IMR-90 (cell line): ENCODE measurements around the gene HDGFL3. TPM values are rescaled to one million over a fixed set of nuclear protein-coding genes. Genes with fewer than 3 reads are reported as not detected.

ENCODE experiments used
- ATAC-seq: fragments of 200-7000 bp; cut with Tn5 transposase; 2 replicates; pipeline ENCODE4 v1.9.1; 2020; ENCODE audit warnings: low read depth, mild to moderate bottlenecking, moderate library complexity
- BruUV-seq: library from RNA; stranded (reverse); fragments of 400-500 nt; replicated peaks from 2 replicates; lab custom pipeline; 2021; lab: Mats Ljungman, UMichigan
- CTCF ChIA-PET: fragments of 300-600 bp; formaldehyde crosslinking; extraction: SDS; loops from one replicate; lab custom pipeline; 2021; ENCODE audit warnings: antibody characterized with exemption; lab: Yijun Ruan, JAX
- POLR2A ChIA-PET: fragments of 300-600 bp; sonication (Branson Sonifier 250); formaldehyde crosslinking; loops from one replicate; lab custom pipeline; 2022; ENCODE audit warnings: antibody characterized with exemption; ENCODE audit not compliant: unreplicated experiment; lab: Charles Lee
- DNase-seq: peaks from one replicate; pipeline ENCODE4 v3.0.0; 2013
- H2AFZ ChIP-seq: replicated peaks from 2 replicates; pipeline ENCODE3; 2013; ENCODE audit warnings: low read length, mild to moderate bottlenecking; ENCODE audit not compliant: poor library complexity
- H2AK5ac ChIP-seq: 2 replicates; pipeline ENCODE4 v1.6.1; 2013; ENCODE audit warnings: low read depth, low read length, inconsistent platforms
- H2AK9ac ChIP-seq: replicated peaks from 2 replicates; pipeline ENCODE3; 2013; ENCODE audit warnings: mild to moderate bottlenecking, low read depth, low read length, moderate library complexity; ENCODE audit not compliant: poor library complexity
- H2BK120ac ChIP-seq: 2 replicates; pipeline ENCODE4 v1.6.1; 2013; ENCODE audit warnings: low read depth, low read length, inconsistent platforms
- H2BK15ac ChIP-seq: 3 replicates; pipeline ENCODE4 v1.6.1; 2013; ENCODE audit warnings: low read depth, low read length, inconsistent platforms
- H2BK20ac ChIP-seq: 2 replicates; pipeline ENCODE4 v1.6.1; 2013; ENCODE audit warnings: low read depth, mild to moderate bottlenecking, inconsistent platforms, low read length, moderate library complexity
- H2BK5ac ChIP-seq: 2 replicates; pipeline ENCODE4 v1.6.1; 2013; ENCODE audit warnings: mild to moderate bottlenecking, low read depth, low read length, inconsistent platforms; ENCODE audit not compliant: poor library complexity, severe bottlenecking
- H3K14ac ChIP-seq: replicated peaks from 2 replicates; pipeline ENCODE4 v1.6.1; 2013; ENCODE audit warnings: low read depth, low read length, inconsistent platforms
- H3K18ac ChIP-seq: 2 replicates; pipeline ENCODE4 v1.6.1; 2013; ENCODE audit warnings: low read depth, low read length, control low read depth
- H3K23ac ChIP-seq: 2 replicates; pipeline ENCODE4 v1.6.1; 2013; ENCODE audit warnings: low read depth, low read length, inconsistent platforms
- H3K27ac ChIP-seq: 2 replicates; pipeline ENCODE4 v1.5.1; 2013; ENCODE audit warnings: mild to moderate bottlenecking, control low read depth, low read length; ENCODE audit not compliant: insufficient read depth
- H3K27me3 ChIP-seq: 2 replicates; pipeline ENCODE4 v1.6.1; 2013; ENCODE audit warnings: low read length; ENCODE audit not compliant: control insufficient read depth, insufficient read depth
- H3K36me3 ChIP-seq: 2 replicates; pipeline ENCODE4 v1.6.1; 2013; ENCODE audit warnings: low read length, mixed read lengths; ENCODE audit not compliant: control insufficient read depth, insufficient read depth
- H3K4ac ChIP-seq: 2 replicates; pipeline ENCODE4 v1.6.1; 2013; ENCODE audit warnings: low read depth, low read length, inconsistent platforms
- H3K4me1 ChIP-seq: 2 replicates; pipeline ENCODE4 v1.6.1; 2013; ENCODE audit warnings: low read length, mixed read lengths; ENCODE audit not compliant: control insufficient read depth, insufficient read depth
- H3K4me2 ChIP-seq: 2 replicates; pipeline ENCODE4 v1.6.1; 2013; ENCODE audit warnings: low read depth, mild to moderate bottlenecking, control low read depth, low read length, moderate library complexity
- H3K4me3 ChIP-seq: 2 replicates; pipeline ENCODE4 v1.5.1; 2013; ENCODE audit warnings: low read depth, mild to moderate bottlenecking, control low read depth, low read length, moderate library complexity; ENCODE audit not compliant: insufficient read depth
- H3K56ac ChIP-seq: 2 replicates; pipeline ENCODE4 v1.6.1; 2013; ENCODE audit warnings: low read length, inconsistent platforms; ENCODE audit not compliant: insufficient read depth; ENCODE audit errors: extremely low read depth
- H3K79me1 ChIP-seq, 2 experiments: 2 replicates each; pipeline ENCODE4 v1.6.1; 2013; ENCODE audit warnings: low read length in 2 of 2, inconsistent platforms in 1 of 2, low read depth in 1 of 2
- H3K9ac ChIP-seq: 2 replicates; pipeline ENCODE4 v1.6.1; 2013; ENCODE audit warnings: low read depth, low read length, control low read depth
- H3K9me1 ChIP-seq: 2 replicates; pipeline ENCODE4 v1.6.1; 2013; ENCODE audit warnings: low read length, inconsistent platforms; ENCODE audit not compliant: insufficient read depth
- H3K9me3 ChIP-seq: 2 replicates; pipeline ENCODE4 v1.6.1; 2013; ENCODE audit warnings: low read length; ENCODE audit not compliant: control insufficient read depth, insufficient read depth
- H4K20me1 ChIP-seq: 2 replicates; pipeline ENCODE4 v1.6.1; 2013; ENCODE audit warnings: low read length, inconsistent platforms; ENCODE audit not compliant: insufficient read depth
- H4K5ac ChIP-seq: 2 replicates; pipeline ENCODE4 v1.6.1; 2013; ENCODE audit warnings: mild to moderate bottlenecking, low read depth, low read length, control low read depth
- H4K8ac ChIP-seq, 2 experiments: 2 replicates each; pipeline ENCODE4 v1.6.1; 2013; ENCODE audit warnings: low read depth in 2 of 2, low read length in 2 of 2, control low read depth in 1 of 2, inconsistent platforms in 1 of 2
- H4K91ac ChIP-seq: 2 replicates; pipeline ENCODE4 v1.6.1; 2013; ENCODE audit warnings: low read depth, low read length, inconsistent platforms; ENCODE audit not compliant: insufficient read depth
- CEBPB ChIP-seq: IDR thresholded peaks from 2 replicates; pipeline ENCODE4 v1.6.1; 2012; ENCODE audit warnings: low read depth, low read length, improper control_type of control experiment
- CHD1 ChIP-seq: IDR thresholded peaks from 2 replicates; pipeline ENCODE4 v1.6.1; 2012; ENCODE audit warnings: low read depth, low read length, improper control_type of control experiment
- CTCF ChIP-seq: conservative IDR thresholded peaks from 2 replicates; pipeline ENCODE4 v1.5.1; 2012; ENCODE audit warnings: mild to moderate bottlenecking, low read depth, low read length, improper control_type of control experiment
- ELK1 ChIP-seq: fragments of 150-350 bp; IDR thresholded peaks from 2 replicates; pipeline ENCODE4 v1.6.1; 2016; ENCODE audit warnings: low read depth, mild to moderate bottlenecking, low read length, moderate library complexity, borderline replicate concordance
- FOS ChIP-seq: fragments of 150-350 bp; IDR thresholded peaks from 2 replicates; pipeline ENCODE4 v1.6.1; 2016; ENCODE audit warnings: low read depth, low read length
- MAFK ChIP-seq: IDR thresholded peaks from 2 replicates; pipeline ENCODE4 v1.6.1; 2012; ENCODE audit warnings: low read depth, low read length, improper control_type of control experiment
- MXI1 ChIP-seq: IDR thresholded peaks from 2 replicates; pipeline ENCODE4 v1.6.1; 2012; ENCODE audit warnings: low read depth, mild to moderate bottlenecking, low read length, moderate library complexity, borderline replicate concordance
- NFE2L2 ChIP-seq: fragments of 150-350 bp; IDR thresholded peaks from 2 replicates; pipeline ENCODE4 v1.6.1; 2016; ENCODE audit warnings: low read depth, mild to moderate bottlenecking, low read length
- RAD21 ChIP-seq: IDR thresholded peaks from 2 replicates; pipeline ENCODE4 v1.6.1; 2012; ENCODE audit warnings: low read length, improper control_type of control experiment
- RFX5 ChIP-seq: IDR thresholded peaks from 2 replicates; pipeline ENCODE4 v1.8.0; 2012; ENCODE audit warnings: low read depth, mild to moderate bottlenecking, low read length, moderate library complexity
- SMC3 ChIP-seq: fragments of 150-350 bp; IDR thresholded peaks from 2 replicates; pipeline ENCODE4 v1.6.1; 2016; ENCODE audit warnings: low read depth, mild to moderate bottlenecking, antibody characterized with exemption, low read length, moderate library complexity
- WGBS, 2 experiments: methylation state at CpG; one replicate each; pipeline versions ENCODE4 v1.1.5 to v1.1.7; 2013; ENCODE audit warnings: missing lambda C conversion rate in 2 of 2; ENCODE audit not compliant: insufficient read length in 1 of 2; ENCODE audit errors: extremely low coverage in 2 of 2; 5-methylcytosine and 5-hydroxymethylcytosine counted together
- dilution Hi-C: fragments of 300-500 bp; cut with HindIII; formaldehyde crosslinking; loops from one replicate; pipeline ENCODE4 v1.14.3; 2018; ENCODE audit warnings: low sequenced_read_pairs; ENCODE audit not compliant: unreplicated experiment
- in situ Hi-C: fragments of 300-500 bp; cut with MboI; formaldehyde crosslinking; loops from 3 replicates; pipeline ENCODE4 v1.14.3; 2019; ENCODE audit warnings: low sequenced_read_pairs, inconsistent platforms, mixed read lengths
- intact Hi-C: fragments of 100-400 bp; cut with micrococcal nuclease; formaldehyde crosslinking; loops from 2 replicates; pipeline ENCODE4 v1.10.0; 2022
- polyA plus RNA-seq, 3 experiments: library from polyadenylated mRNA; depleted of rRNA; stranded (reverse); fragments of >200 nt; gene quantifications; 2 replicates each; pipeline ENCODE4 v1.2.3, GENCODE V29; 2012; ENCODE audit warnings: low replicate concordance in 1 of 3
- total RNA-seq: library from RNA; depleted of rRNA; stranded (reverse); fragments of >200 nt; gene quantifications from 2 replicates; pipeline ENCODE4 v1.2.3, GENCODE V29; 2012

Gene HDGFL3
- total and polyA plus RNA-seq, 2 of the 4 experiments (the other 2 are of a cell fraction): 9.5 to 18.1 TPM

GRCh38 chr15:83174891-83175290 lies 32.7 kb downstream of the HDGFL3 start:
- peaks cover 13% of the 10 kb centered on the region for H4K20me1 ChIP-seq
- H2BK5ac ChIP-seq: no peak overlapping the region
- no peak overlapping the region for H3K18ac ChIP-seq
- ChIA-PET CTCF (no interaction called here), POLR2A (interaction anchor here (0.6 kb wide), 1 partner anchor 11 kb away, joined by 4 read pairs; no protein-coding TSS in a partner anchor)
- no peak overlapping the region for H3K23ac ChIP-seq
- no peak overlapping the region for H2BK120ac ChIP-seq
- no peaks in the 10 kb centered on the region for H3K9me3 ChIP-seq
- no peak overlapping the region for H4K8ac ChIP-seq
- no peaks in the 10 kb centered on the region for H3K36me3 ChIP-seq
- H3K14ac ChIP-seq: no peak overlapping the region
- ATAC-seq: no peak
- no peak overlapping the region for H3K4ac ChIP-seq
- dilution Hi-C loops (no loop called here), intact Hi-C loops (no loop called here), in situ Hi-C loops (no loop called here)
- H2AFZ ChIP-seq: no peak overlapping the region
- H3K27ac ChIP-seq: no peak overlapping the region
- no peak overlapping the region for H2BK15ac ChIP-seq
- H3K79me1 ChIP-seq: peaks cover 44 to 47% of the 10 kb centered on the region in 2 experiments
- no peaks in the 10 kb centered on the region for H3K27me3 ChIP-seq
- H3K4me2 ChIP-seq: no peak overlapping the region
- DNase-seq: no peak
- no peak overlapping the region for H2AK9ac ChIP-seq
- H4K91ac ChIP-seq: no peak overlapping the region
- H3K9ac ChIP-seq: no peak overlapping the region
- peaks cover 5% of the 10 kb centered on the region; the same call in 1 of the 2 replicates for H3K9me1 ChIP-seq
- peaks cover 2% of the 10 kb centered on the region; the same call in 1 of the 2 replicates for H3K4me1 ChIP-seq
- no peak overlapping the region for H4K5ac ChIP-seq
- H3K56ac ChIP-seq: no peak overlapping the region
- H2AK5ac ChIP-seq: no peak overlapping the region
- no peak overlapping the region for H3K4me3 ChIP-seq
- WGBS, 2 experiments: no CpG with 5 or more reads among the region's 1 CpG
- BruUV-seq: no TSS peak
- TF ChIP-seq SMC3: no peak
- no peak for TF ChIP-seq MAFK
- TF ChIP-seq ELK1: no peak
- no peak for TF ChIP-seq RFX5
- no peak for TF ChIP-seq NFE2L2
- TF ChIP-seq CHD1: no peak
- no peak for TF ChIP-seq CEBPB
- no peak for TF ChIP-seq CTCF
- no peak for TF ChIP-seq FOS
- TF ChIP-seq MXI1: no peak
- no peak for TF ChIP-seq RAD21
- no peak overlapping the region for H2BK20ac ChIP-seq
